HG03575 (cell line): ENCODE data around the gene DNAH14.

Source experiments
- ATAC-seq: cut with Tn5 transposase; IDR thresholded peaks from one replicate; pipeline ENCODE4 v1.9.1; 2021; ENCODE audit not compliant: unreplicated experiment, insufficient number of reproducible peaks, low FRiP score; ENCODE audit errors: extremely low read depth

Gene DNAH14

DNA sequence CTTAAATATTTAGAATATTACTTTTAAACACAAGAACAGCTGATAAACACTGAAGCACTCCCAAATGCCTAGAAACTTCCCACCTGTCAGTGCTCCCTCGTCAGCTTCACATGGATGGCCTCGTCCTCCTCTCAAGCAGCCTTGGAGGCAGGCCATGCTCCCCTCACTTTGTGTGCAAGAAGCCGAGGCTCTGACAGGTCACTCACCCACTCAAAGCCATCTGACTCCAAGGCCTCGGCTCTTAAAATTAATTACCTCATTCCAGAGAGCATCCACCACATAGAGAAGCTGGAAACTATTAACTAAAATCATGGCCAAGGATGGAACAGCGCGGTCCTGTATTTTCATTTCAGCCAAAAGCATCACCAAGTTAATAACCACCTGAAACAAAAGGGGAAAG lies 480.6 kb downstream of the DNAH14 start:
- no peak for ATAC-seq

DNA sequence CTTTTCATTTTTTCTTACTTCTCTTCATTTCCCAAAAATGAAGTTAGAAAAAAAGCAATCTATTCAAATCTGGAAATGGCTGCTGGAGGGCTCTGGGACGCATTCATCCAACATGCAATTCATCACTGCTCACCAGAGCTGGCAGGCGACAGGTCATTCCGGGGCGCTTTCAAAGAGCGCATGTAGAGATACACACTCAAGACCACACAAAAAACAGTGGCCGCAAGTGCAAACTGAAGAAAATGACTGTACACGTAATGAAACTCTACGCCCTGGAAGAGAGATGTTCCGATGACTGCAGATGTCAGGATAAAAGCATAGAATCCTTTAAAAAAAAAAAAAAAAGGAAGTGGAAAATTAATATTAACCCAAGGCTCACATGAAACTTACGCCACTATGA lies 482.8 kb downstream of the DNAH14 start:
- no peak for ATAC-seq

DNA sequence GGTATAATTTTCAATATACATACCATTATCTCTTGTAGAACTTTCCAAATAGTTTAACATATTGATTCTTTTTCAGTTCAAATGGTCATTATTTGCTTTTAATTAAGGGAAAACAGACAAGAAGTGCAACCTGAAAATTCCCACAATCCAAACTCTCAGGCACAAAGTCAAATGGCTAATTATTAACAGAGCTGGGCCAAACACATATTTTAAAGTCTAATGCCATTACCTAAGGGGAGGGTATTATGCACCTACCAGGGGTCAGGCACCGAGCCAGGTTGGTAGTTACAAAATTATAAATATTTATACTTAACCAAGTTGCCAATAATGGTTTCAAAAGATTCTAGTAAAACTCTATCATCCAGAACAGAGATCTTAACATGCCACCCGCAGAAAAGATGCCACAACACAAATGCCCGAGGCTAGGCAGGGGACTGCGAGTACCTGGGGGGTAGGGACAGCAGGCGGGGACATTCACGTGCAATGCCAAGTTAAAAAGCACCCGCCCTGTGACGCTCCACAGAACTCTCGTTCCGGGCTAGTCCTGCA lies 483.4 kb downstream of the DNAH14 start:
- no peak for ATAC-seq

DNA sequence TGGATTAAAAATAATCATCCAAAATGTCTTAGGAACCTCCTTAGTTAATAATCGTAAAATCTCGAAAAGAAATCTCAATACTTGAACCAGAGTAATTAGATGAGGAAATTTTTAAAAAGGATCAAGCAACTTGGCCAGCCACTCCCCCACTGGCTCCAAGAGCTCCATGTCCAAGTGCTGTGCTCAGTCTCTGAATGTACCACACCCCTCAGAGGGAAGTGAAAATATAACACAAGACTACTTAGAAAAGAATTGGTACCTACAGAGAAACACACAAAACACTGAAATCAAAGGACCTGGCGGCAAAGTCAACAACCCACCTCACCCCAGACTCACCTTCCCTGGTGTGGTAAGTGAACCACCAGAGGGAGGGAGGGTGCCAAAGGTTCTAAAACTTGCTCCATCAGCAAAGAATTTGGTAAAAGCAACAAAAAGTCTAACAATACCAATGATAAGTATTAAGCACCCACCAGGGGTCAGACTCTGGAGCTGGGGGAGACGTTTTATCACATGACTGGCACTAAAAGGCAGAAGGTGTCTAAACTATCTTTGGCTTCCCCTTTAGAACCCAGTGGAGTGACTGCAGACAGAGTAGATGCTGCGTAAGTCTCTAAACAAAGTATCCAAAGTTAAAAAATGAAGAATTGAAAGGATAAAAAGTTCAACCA lies 484.4 kb downstream of the DNAH14 start:
- no peak for ATAC-seq

DNA sequence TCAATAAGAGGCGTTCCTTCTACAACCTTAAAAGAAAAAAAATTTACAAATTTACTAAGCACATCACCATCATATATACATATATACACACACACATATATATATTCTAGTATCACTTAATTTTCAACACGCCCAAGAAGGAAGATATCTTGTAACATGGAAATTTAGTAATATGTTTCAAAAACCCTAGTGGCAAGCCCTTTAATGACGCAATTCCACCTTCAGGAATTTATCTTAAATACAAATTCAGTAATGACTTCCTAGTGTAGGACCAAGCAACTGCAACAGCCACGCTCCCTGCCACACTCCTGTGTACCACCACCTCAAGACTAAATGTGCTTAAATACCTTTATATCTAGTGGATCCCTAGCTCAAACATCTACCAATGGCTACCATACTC lies 485.8 kb downstream of the DNAH14 start:
- ATAC-seq, result no peak

DNA sequence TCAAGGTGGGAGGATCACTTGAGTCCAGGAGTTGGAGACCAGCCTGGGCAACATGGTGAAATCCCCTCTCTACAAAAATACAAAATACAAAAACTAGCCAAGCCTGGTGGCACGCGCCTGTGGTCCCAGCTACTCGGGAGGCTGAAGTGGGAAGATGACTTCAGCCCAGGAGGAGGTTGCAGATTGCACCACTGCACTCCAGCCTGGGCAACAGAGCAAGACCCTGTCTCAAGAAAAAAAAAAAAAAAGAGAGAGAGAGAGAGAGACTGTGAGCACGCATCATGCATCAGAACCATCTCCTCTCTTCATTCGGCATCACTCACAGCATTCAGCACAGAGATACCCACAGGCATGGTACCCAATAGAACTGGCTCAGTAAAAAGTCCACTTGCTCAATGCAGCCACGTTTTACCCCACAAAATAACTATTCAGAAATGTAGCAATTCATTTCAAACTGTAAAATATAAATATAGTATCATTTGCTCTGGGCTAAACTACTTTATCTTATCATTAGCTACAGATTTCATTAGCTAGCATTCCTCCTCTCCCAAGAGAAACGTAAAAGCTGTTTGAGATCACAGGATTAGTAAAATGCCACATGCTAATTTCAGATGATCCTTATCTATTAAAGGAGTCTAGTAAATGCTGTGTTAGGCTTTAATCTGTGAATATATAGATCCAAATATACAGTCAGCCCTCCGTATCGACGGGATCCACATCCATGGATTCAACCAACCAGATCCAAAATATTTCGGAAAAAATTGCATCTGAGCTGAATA lies 486.7 kb downstream of the DNAH14 start:
- ATAC-seq, result no peak

DNA sequence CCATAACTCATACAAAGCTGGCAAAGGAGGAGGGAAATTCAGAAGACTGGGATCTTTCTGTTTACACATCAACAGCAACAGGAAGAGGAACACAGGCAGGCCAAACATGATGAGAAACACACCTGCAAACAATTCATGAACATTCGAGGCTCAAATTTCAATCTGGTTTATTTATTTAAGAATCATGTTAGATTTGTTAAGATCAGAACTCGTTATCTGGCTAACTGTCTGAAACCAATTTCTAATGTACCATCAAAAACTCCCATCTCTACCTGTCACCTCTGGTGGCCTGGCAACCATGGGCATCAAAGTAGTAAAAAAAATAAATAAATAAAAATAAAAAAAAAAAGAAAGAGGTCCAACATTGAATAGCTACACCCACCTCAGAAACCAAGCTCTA lies 488.6 kb downstream of the DNAH14 start:
- no peak for ATAC-seq

DNA sequence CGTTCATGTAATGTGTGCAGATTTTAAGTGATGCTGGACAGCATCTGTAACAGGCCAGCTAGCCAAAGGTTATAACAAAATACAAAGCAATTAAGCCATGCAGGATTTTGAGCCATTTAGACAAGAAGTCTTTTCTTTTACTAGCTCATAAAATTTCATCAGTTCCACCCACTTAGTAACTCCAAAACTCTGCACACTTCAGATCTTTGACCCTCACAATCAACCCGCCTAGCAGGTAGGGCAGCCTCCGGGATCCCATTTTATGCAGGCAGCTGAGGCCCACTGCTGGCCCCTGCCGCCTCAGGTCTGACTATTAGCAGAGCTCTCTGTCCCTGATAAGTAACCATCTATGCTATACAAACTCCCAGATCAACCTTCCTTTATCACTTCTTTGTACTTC lies 489.1 kb downstream of the DNAH14 start:
- no peak for ATAC-seq

DNA sequence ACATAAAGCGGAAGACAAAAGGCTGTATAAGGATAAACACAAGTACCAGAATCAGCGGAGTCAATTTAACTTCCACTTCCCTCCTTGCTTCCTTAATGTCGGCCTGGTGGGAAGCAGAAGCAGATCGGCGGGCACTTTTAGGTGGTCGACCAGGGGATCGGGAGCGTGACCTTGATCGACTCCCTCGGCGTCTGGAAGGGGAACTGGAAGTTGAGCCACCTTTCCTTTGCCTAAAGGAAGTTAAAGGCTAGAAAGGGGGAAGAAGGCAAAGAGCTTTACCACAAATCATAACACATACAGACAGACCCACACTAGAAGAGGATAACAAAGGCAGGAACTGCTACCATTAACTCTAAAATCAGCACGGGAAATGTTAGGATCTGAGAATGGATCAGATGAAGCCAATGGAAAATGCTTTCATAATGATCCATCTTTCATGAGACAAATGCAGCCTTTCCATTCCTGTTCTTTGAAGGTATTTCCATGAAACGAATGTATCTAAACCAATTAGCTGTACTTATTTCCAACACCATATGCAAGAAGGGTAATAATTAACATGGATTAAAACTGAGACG lies 492.6 kb downstream of the DNAH14 start:
- ATAC-seq, result no peak

DNA sequence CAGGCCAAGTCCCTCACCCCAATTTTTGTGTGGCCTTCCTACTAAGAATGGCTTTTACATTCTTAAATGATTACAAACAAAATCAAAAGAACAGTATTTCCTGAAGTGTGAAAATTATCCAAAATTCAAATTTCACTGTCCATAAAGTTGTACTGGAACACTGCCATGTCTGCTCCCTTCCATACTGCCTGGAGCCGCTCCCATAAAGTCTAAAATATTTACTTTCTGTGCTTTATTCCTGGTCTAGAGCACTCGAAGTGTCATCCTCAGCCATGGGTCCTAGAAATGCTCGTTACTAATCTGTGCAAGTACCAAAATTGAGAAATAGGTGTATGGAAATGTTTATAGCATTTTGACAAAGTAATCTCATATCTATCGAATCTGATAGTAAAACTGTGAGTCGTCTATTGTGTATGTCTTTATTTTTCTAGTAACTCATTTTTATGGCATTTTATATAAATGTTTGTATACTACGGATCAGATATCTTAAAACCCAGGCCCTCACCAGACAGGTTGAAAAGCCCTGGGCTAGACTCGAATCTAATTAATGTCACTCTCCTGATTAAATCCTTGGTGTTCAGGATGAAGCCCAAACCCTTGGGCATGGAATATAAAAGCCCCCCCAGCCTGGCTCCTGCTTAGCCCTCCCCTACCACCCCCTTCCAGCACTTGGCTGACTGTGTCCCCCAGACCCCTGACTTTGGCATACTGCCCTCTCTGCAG lies 493.5 kb downstream of the DNAH14 start:
- ATAC-seq, result no peak

DNA sequence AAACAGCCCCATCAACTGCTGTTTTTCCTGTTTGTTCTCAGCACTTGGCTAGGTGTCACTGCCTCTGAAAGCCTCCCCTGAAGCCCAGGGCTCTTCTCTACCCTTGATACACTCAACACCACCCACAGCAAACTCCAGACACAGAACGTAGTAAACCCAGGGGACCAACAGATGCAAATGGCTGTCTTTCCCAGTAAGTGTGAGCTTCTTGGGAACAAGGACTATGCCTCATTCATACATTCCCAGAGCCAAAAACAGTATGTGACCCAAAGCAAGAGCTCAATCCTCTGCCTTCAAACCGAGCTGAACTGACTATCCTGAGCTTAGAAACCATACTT lies 494.0 kb downstream of the DNAH14 start:
- no peak for ATAC-seq

DNA sequence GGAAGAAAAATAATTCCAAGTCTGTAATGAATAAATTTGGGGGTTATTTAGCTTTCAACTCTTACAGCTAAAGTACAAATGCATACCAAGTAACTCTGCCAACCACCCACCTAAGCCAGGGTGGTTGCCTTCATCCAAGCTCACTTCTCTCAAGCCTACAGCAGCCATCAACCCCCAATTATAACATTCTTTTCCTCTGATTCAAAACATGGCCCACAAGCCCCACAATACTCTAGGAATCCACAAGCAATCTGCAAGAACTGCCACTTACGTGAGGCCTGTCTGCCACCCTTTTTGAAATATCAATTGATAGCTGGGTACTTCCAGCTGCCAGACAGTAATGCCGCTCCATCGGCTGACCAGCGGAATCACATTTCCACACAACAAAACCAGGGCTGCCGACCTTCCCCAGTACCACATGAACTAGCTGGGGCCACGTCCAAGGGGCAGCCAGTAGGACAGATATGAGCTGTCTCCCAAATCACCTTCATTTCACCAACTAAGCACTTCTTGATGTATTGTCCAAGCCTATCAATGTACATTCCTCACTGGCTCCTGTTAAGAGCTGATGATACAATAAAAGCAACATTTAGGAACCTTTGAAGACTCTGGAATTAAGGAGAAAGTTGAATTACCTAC lies 495.2 kb downstream of the DNAH14 start:
- ATAC-seq, result no peak

DNA sequence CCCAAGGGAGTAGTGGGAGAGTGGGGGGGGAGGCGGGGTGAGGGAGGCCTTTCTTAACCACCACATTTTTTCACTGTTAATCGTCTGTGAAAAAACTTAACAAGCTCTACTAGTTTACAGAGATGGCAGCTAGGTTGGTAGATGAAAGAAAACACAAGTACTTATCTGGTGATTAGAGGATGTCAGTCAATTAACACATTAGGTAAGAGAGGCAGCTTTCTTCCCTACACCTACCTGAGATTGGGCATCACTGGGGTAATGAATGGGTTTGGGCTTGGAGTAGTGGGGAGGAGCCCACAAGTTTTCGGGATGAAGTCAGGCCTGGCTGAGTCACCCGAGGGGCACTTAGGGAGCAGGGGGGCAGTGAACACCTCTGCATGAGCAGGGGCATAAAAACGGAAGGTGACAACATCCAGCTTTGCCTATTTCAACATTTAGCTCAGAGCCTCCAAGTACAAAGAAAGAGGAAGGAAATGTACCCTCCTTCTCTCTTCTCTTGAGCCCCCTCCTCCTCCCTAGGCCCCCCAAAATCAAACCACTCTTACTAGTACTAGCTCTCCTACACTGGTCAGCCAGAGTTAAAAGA lies 495.8 kb downstream of the DNAH14 start:
- no peak for ATAC-seq

DNA sequence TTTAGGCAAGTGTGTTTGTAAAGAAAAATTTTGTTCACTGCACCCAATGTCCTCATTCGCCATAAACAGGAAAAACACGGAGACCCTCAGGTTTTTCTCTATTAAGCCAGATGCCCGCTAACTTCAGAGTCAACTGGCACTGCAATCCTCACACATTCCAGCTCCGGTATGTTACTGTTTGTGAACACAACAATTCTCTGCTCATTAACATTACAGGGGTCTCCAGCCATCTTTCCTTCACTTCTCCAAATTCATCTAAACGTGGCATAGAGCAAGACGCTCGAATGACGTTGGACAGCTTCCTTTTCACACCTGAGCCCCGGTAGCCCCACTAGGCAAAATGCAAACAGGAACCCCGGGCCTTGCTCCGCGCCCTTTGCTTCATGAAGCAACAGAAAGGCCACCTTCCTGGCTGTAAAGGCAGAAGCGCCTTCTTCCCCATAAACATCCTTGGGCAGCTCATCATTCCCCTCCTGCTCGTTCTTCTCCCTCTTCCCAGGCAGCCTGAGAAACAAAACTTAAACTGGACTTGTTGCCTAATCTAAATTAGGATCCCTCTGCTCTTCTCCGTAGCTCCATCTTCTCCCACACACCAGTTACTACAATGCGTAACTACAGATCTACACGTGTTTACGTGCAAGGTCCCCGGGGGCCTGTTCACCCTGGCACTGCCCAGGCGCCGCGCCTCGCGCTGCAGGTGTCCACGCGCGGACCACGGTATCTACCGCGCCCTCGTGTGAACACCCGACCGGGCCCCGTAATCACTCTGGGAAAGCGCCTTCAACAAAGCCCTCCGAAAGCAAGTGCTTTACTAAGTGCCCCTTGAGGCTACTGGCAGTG lies 497.1 kb downstream of the DNAH14 start:
- ATAC-seq, result peak; percentile 22

DNA sequence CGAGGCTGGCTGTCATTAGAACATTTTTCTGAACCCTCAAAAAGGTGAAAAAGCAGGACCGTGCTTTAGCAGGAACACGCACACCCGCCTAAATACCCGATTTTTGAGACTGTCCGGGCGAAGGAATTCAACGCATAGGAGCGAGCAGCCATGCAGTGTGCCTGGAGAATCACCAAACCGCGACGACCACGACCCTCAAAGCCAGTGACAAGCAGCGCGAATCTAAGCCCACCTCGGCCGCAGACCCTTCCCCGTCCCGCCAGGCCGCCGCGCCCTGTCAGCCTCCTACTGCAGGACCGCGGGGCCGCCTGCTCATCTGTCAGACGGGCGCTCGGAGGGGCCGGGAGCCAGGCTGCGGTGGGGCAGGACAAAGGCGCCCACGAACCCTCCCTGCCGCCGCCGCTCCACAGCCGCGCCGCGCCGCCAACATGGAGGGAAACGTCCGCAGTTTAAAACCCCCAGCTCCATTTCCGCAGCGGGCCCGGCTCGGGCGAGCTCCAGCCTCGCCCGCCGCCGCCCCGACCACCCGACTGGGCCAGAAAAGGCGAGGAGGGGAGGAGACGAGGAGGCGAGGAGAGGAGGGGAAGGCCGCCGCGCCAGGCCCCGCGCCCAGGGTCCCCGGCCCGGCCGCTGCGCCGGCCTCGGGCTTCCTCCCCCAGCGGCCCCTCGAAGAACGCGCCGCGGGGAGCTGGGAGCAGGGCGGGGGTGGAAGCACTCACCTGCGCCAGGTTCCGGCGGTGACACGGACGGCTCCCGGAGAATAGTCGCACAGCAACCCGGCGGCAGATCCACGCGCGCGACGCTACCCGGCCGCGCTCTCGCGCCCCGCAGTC lies 498.0 kb downstream of the DNAH14 start, which contains the start of gene LBR:
Gene LBR (minus strand): TSS at position 804 of the 833 bp plus-strand sequence. CDS start 3,963 bp downstream, outside the sequence.
- ATAC-seq, result no peak

DNA sequence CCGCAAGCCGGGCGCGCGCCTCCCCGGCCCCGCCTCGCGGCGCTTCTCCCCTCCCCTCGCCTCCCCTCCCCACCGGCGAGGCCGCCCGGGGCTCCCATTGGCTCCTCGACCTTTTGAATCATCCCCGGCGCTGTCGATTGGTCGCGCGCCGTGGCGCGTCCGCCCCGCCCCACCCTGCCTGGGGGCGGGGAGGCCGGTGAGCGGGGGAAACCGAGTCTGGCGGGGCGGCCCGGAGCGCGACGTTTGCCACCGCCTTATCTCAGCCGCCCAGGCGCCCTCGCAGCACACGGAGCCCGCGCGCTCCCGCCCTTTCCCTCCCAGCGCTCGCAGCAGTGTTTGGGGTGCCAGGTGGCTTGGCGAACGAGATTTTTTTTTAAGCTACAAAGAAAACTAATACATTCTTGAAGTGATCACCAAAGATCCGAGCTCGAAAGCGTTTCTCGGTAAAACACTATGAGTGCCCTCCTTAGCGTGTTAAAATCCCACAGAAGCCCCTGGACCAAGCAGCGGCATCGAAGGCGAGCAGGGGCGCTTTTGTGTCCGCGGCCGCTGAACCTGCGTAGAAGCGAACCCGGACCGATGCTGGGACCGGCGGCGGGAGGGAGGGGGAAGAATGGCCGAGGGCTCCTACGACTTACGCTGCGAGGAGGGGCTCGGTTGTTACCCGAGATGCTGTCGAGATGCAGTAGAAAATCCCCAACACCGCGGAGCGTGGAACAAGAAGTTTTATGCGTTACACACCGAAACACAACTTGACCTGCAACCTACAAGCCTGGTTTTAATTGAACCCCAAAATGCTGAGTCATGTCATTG lies 498.8 kb downstream of the DNAH14 start:
- ATAC-seq, result peak; percentile 33
